GM20000 (cell line): ENCODE measurements around the gene FBN2.
A peak's percentile ranks its signal among the peaks of the same experiment; 100 is the strongest.
"Not testable (repeated sequence)": the region's sequence is repeated elsewhere in the genome, so short reads cannot be mapped to it uniquely, and the experiment has no call there.

ENCODE experiments used
- DNase-seq: peaks from one replicate; pipeline ENCODE4 v3.0.0; 2012; ENCODE audit warnings: low spot score
- TF ChIP-seq, protein P1 (sequence below): IDR thresholded peaks from 2 replicates; pipeline ENCODE4 v1.5.1; 2012; ENCODE audit warnings: mild to moderate bottlenecking, control low read depth; ENCODE audit errors: extremely low read depth, missing control alignments

FBN2 gene

GRCh38 chr5:128522336-128522735 is 15.7 kb downstream of the FBN2 start:
- DNase-seq = no peak
- TF ChIP-seq, protein P1, sequence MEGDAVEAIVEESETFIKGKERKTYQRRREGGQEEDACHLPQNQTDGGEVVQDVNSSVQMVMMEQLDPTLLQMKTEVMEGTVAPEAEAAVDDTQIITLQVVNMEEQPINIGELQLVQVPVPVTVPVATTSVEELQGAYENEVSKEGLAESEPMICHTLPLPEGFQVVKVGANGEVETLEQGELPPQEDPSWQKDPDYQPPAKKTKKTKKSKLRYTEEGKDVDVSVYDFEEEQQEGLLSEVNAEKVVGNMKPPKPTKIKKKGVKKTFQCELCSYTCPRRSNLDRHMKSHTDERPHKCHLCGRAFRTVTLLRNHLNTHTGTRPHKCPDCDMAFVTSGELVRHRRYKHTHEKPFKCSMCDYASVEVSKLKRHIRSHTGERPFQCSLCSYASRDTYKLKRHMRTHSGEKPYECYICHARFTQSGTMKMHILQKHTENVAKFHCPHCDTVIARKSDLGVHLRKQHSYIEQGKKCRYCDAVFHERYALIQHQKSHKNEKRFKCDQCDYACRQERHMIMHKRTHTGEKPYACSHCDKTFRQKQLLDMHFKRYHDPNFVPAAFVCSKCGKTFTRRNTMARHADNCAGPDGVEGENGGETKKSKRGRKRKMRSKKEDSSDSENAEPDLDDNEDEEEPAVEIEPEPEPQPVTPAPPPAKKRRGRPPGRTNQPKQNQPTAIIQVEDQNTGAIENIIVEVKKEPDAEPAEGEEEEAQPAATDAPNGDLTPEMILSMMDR = no peak

DNA sequence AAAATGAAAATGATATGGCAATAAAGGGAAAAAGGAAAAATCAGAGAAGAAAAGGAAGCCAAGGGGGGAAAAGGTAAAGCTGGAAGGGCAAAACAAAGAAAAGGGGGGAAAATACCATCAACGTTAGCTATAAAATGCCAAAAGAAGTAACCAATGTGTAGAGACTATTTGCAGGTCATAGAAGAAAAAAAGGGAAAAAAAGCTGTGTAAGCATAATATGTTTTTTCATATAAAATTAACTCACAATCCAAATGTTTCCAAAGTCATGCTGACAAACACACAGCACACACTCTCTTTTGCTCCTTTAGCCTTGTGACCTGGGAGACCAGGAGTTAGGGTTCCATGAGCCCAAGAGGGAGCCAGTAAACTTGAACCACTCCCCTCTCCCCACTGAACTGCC is 18.2 kb downstream of the FBN2 start:
- TF ChIP-seq, protein P1 = no peak
- DNase-seq = no peak

GRCh38 chr5:128516978-128517377 is 21.1 kb downstream of the FBN2 start:
- TF ChIP-seq, protein P1 = no peak
- DNase-seq = no peak

- TF ChIP-seq, protein P1 = no peak
- DNase-seq = no peak
Measured at GRCh38 chr5:128513806-128514205, 24.2 kb downstream of the FBN2 start.

DNA sequence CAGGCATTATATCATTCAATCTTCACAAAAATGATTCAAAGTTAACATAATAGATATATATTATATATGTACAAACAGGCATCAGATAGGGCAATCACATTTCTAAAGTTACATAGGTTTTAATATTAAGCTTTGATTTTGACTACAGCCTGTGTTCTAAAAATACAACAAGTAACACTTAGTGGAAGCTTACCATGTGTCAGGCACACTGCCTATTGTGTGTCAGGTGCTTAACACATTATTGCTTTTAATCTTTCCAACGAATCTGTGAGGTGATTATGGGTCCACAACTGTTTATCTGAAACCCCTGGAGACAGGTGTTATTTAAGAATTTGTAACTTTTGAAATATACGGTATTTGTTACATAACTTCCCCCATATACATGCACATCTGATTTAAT is 25.2 kb downstream of the FBN2 start:
- TF ChIP-seq, protein P1 = no peak
- DNase-seq = no peak

- no peak for DNase-seq
- TF ChIP-seq, protein P1 = no peak
Measured at GRCh38 chr5:128506643-128507042, 31.4 kb downstream of the FBN2 start.

GRCh38 chr5:128503727-128504126 is 34.3 kb downstream of the FBN2 start:
- not testable (repeated sequence) for DNase-seq

DNA sequence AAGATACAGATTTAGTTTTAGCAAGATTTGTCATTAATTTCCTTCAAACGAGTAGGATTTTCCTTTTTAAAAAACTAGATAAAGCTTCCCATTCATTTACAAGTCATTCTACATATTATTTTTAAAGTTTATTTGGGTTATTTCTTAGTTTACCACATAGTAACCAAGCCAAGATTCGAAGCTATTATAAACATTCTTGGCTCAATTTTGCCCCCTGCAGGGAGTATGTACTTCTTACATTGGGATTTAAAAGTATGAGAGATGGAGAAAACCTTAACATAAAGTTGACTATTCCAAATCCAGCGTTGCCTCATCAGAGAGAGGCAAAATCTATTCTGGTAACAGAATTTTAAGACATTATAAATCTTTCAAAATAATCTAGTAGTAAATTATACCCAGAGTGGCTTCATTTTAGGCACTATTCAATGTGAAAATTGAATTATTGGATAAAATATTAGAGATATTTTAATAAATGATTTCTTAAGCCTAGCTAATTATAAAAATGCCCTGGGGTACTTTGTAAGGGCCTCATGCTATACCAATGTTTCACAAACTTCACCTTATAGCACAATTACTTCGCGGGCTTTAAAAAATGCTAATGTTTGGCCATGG is 39.1 kb downstream of the FBN2 start:
- peak; percentile 7 for DNase-seq
- TF ChIP-seq, protein P1 = peak; percentile 8
